GM12878 (cell line): ENCODE results near the gene AP2B1. TPM values are rescaled to one million over a fixed set of nuclear protein-coding genes. Genes with fewer than 3 reads are reported as not detected.

ENCODE experiments used
- ATAC-seq: fragments of 200-7000 bp; cut with Tn5 transposase; 3 replicates; pipeline ENCODE4 v1.9.1; 2020; ENCODE audit warnings: mild to moderate bottlenecking, moderate library complexity
- BruUV-seq: library from RNA; stranded (reverse); fragments of 400-500 nt; replicated peaks from 2 replicates; lab custom pipeline; 2021; lab: Mats Ljungman, UMichigan
- CTCF ChIA-PET: fragments of 300-600 bp; sonication (Branson Sonifier 250); formaldehyde crosslinking; extraction: SDS; loops from one replicate; lab custom pipeline; 2021; ENCODE audit warnings: inconsistent platforms; lab: Yijun Ruan, JAX
- POLR2A ChIA-PET: fragments of 350-600 bp; formaldehyde crosslinking; extraction: SDS; loops from one replicate; lab custom pipeline; 2021; ENCODE audit warnings: inconsistent platforms; lab: Charles Lee
- RAD21 ChIA-PET: fragments of 300-600 bp; sonication (Branson Sonifier 250); formaldehyde crosslinking; loops from one replicate; lab custom pipeline; 2023; ENCODE audit warnings: antibody characterized with exemption; ENCODE audit not compliant: unreplicated experiment; lab: Charles Lee
- SMC1A ChIA-PET: fragments of 300-600 bp; sonication (Branson Sonifier 250); formaldehyde crosslinking; loops from one replicate; lab custom pipeline; 2023; ENCODE audit not compliant: unreplicated experiment, uncharacterized antibody; lab: Charles Lee
- DNase-seq: peaks from one replicate; pipeline ENCODE4 v3.0.0-alpha.2; 2011; ENCODE audit warnings: low read depth, low spot score
- FAIRE-seq: peaks from 3 replicates; lab custom pipeline; 2011; peaks lifted over from hg19 to GRCh38; lab: Jason Lieb, UNC
- H2AFZ ChIP-seq: 2 replicates; pipeline ENCODE4 v1.6.0; 2011; ENCODE audit warnings: low read depth, low read length, control low read depth; ENCODE audit not compliant: control insufficient read depth
- H3K27ac ChIP-seq: 2 replicates; pipeline ENCODE4 v1.5.1; 2011; ENCODE audit warnings: control low read depth; ENCODE audit not compliant: control insufficient read depth, insufficient read depth
- H3K27me3 ChIP-seq, 2 experiments: replicated peaks in 1 of 2; 2 replicates each; pipeline versions ENCODE4 v1.6.0 to v1.6.1; 2011; ENCODE audit warnings: low read length in 1 of 2; ENCODE audit not compliant: control insufficient read depth in 2 of 2, insufficient read depth in 2 of 2
- H3K36me3 ChIP-seq, 2 experiments: 2 replicates each; pipeline ENCODE4 v1.5.1; 2011; ENCODE audit warnings: low read length in 1 of 2; ENCODE audit not compliant: control insufficient read depth in 2 of 2, insufficient read depth in 2 of 2
- H3K4me1 ChIP-seq: 2 replicates; pipeline ENCODE4 v1.6.1; 2011; ENCODE audit warnings: mild to moderate bottlenecking, low read length, moderate library complexity, mixed read lengths; ENCODE audit not compliant: control insufficient read depth, insufficient read depth
- H3K4me2 ChIP-seq: 2 replicates; pipeline ENCODE4 v1.6.0; 2011; ENCODE audit warnings: control low read depth; ENCODE audit not compliant: control insufficient read depth, insufficient read depth
- H3K4me3 ChIP-seq: fragments of 200-600 bp; sonication (generic); 2 replicates; pipeline ENCODE4 v1.5.1; 2016
- H3K79me2 ChIP-seq: 2 replicates; pipeline ENCODE4 v1.6.0; 2011; ENCODE audit warnings: low read length; ENCODE audit not compliant: control insufficient read depth, insufficient read depth
- H3K9ac ChIP-seq: 2 replicates; pipeline ENCODE4 v1.8.0; 2011; ENCODE audit warnings: low read length, control low read depth, mixed read lengths; ENCODE audit not compliant: control insufficient read depth, insufficient read depth
- H3K9me3 ChIP-seq: replicated peaks from 3 replicates; pipeline ENCODE4 v1.5.1; 2011; ENCODE audit warnings: mild to moderate bottlenecking, low read length; ENCODE audit not compliant: control insufficient read depth, insufficient read depth
- H4K20me1 ChIP-seq: 2 replicates; pipeline ENCODE4 v1.6.0; 2011; ENCODE audit not compliant: control insufficient read depth, insufficient read depth
- ASH2L ChIP-seq: fragments of 300-600, 200-600 bp; sonication (generic); IDR thresholded peaks from 2 replicates; pipeline ENCODE4 v1.6.1; 2017; ENCODE audit warnings: low read depth, mild to moderate bottlenecking, borderline replicate concordance
- HDGF ChIP-seq: fragments of 450-650 bp; IDR thresholded peaks from 2 replicates; pipeline ENCODE4 v1.6.1; 2016; ENCODE audit warnings: antibody characterized with exemption
- HSF1 ChIP-seq: fragments of 150-350 bp; IDR thresholded peaks from 2 replicates; pipeline ENCODE4 v1.6.1; 2014; ENCODE audit warnings: mild to moderate bottlenecking, low read depth, low read length
- IKZF2 ChIP-seq, 2 experiments: fragments of 450-650 bp; IDR thresholded peaks; 2 replicates each; pipeline ENCODE4 v1.6.1; 2017; ENCODE audit warnings: mild to moderate bottlenecking in 2 of 2, moderate library complexity in 2 of 2
- IRF5 ChIP-seq: fragments of 450-650 bp; IDR thresholded peaks from 2 replicates; pipeline ENCODE4 v1.6.1; 2017; ENCODE audit warnings: borderline replicate concordance
- JUNB ChIP-seq: IDR thresholded peaks from 2 replicates; pipeline ENCODE4 v1.6.1; 2016; ENCODE audit warnings: antibody characterized with exemption, mild to moderate bottlenecking
- MTA3 ChIP-seq: IDR thresholded peaks from 2 replicates; pipeline ENCODE4 v1.6.1; 2012; ENCODE audit warnings: low read length, inconsistent platforms, borderline replicate concordance
- WRNIP1 ChIP-seq: IDR thresholded peaks from 2 replicates; pipeline ENCODE4 v1.6.1; 2011; ENCODE audit warnings: low read depth, low read length, improper control_type of control experiment, borderline replicate concordance
- ZBTB4 ChIP-seq: fragments of 450-650 bp; formaldehyde crosslinking; IDR thresholded peaks from 2 replicates; pipeline ENCODE4 v1.4.0; 2022; ENCODE audit warnings: mild to moderate bottlenecking, moderate library complexity
- WGBS: methylation state at CpG from one replicate; pipeline ENCODE4 v1.1.6; 2016; ENCODE audit warnings: low lambda C conversion rate; ENCODE audit not compliant: insufficient replicate concordance, insufficient coverage; ENCODE audit errors: missing lambda C conversion rate; 5-methylcytosine and 5-hydroxymethylcytosine counted together
- in situ Hi-C: fragments of 300-500 bp; cut with MboI; formaldehyde crosslinking; loops from 9 replicates; pipeline ENCODE4 v1.14.3; 2018; ENCODE audit warnings: mixed read lengths
- intact Hi-C: fragments of 100-400 bp; cut with micrococcal nuclease; formaldehyde crosslinking; loops from one replicate; pipeline ENCODE4 v1.14.2; 2022; ENCODE audit not compliant: unreplicated experiment
- polyA plus RNA-seq, 11 experiments: library from polyadenylated mRNA; depleted of rRNA in 4 of 11; unstranded in 6 of 11; stranded (reverse) in 5 of 11; fragments of >200 nt; fragmentation: Nextera tagmentation in 4 of 11; fragmentation: Illumina TruSeq in 1 of 11; extraction: Ambion mirVana in 4 of 11; extraction: Trizol in 1 of 11; gene quantifications; 1 replicate in 1 of 11; 2 replicates in 10 of 11; pipeline versions ENCODE4 v1.2.1 to v1.2.3, GENCODE V29; 2011 to 2016; ENCODE audit warnings: inconsistent platforms in 2 of 11, missing spikeins in 2 of 11, low read depth in 1 of 11
- total RNA-seq, 4 experiments: library from RNA; depleted of rRNA in 3 of 4; stranded (reverse); fragments of >200 nt in 3 of 4; fragmentation: Illumina TruSeq in 1 of 4; extraction: Trizol in 1 of 4; gene quantifications; 2 replicates each; pipeline versions ENCODE4 v1.2.1 to v1.2.3, GENCODE V29; 2013 to 2021

Gene AP2B1
- total and polyA plus RNA-seq, 10 of the 15 experiments (the other 5 are each of a cell fraction or from before 2014, with no cell fraction given) = 18.6 to 112 (median 53.9) TPM

- SMC1A ChIA-PET = interaction anchor here (1.4 to 1.7 kb wide), 2 partner anchors 25 to 234 kb away, joined by 3 to 4 read pairs; no protein-coding TSS in a partner anchor
- Histone ChIP-seq H4K20me1 (no peaks in the 10 kb centered on the region), H3K27ac (no peak overlapping the region), H3K4me2 (no peak overlapping the region), H3K4me1 (peaks cover 3% of the 10 kb centered on the region), H3K9ac (no peak overlapping the region), H2AFZ (no peak overlapping the region), H3K9me3 (no peaks in the 10 kb centered on the region), H3K79me2 (peaks cover 4% of the 10 kb centered on the region), H3K27me3 (no peaks in the 10 kb centered on the region), H3K4me3 (no peak overlapping the region), H3K36me3 (no peaks in the 10 kb centered on the region)
- TF ChIP-seq IRF5 = no peak
- TF ChIP-seq JUNB = peak; percentile 34; the same call in 1 of the 2 replicates
- no TSS peak for BruUV-seq
- intact Hi-C loops (no loop called here), in situ Hi-C loops (no loop called here)
- POLR2A ChIA-PET = no interaction called here
- RAD21 ChIA-PET = no interaction called here
- 90% methylated on average over 1 of the region's 1 CpG for WGBS
- DNase-seq = no peak
- FAIRE-seq = no peak
- peak; percentile 15; the same call in 1 of the 3 replicates for ATAC-seq
- CTCF ChIA-PET = interaction anchor here (2.1 kb wide), 1 partner anchor 201 kb away, joined by 4 read pairs; no protein-coding TSS in a partner anchor
Observed at GRCh38 chr17:35546487-35546886, 40.6 kb upstream of the AP2B1 start.

GRCh38 chr17:35548208-35548810 lies 38.8 kb upstream of the AP2B1 start:
- CTCF ChIA-PET = interaction anchor here (0.9 to 2.1 kb wide), 4 partner anchors 11 to 199 kb away, joined by 3 to 6 read pairs (median 4); no protein-coding TSS in a partner anchor
- in situ Hi-C loops = no loop called here
- TF ChIP-seq ASH2L = no peak
- TF ChIP-seq HDGF = no peak
- no peak for TF ChIP-seq HSF1
- no peak for TF ChIP-seq WRNIP1
- no peak for TF ChIP-seq ZBTB4
- TF ChIP-seq MTA3 = no peak
- no peak for TF ChIP-seq IKZF2 (IDR thresholded peaks at IDR 0.05)

More at GRCh38 chr17:35548208-35548810, 38.8 kb upstream of the AP2B1 start:
- 87% methylated on average over 8 of the region's 8 CpGs for WGBS
- Histone ChIP-seq H3K4me1 (no peaks in the 10 kb centered on the region; the same call in 1 of the 2 replicates), H3K4me2 (no peak overlapping the region), H2AFZ (no peak overlapping the region), H3K9ac (no peak overlapping the region), H3K27me3 (no peaks in the 10 kb centered on the region), H4K20me1 (no peaks in the 10 kb centered on the region), H3K27ac (no peak overlapping the region), H3K36me3 (no peaks in the 10 kb centered on the region; a peak in 1 of 4 replicates), H3K79me2 (no peaks in the 10 kb centered on the region), H3K9me3 (no peaks in the 10 kb centered on the region), H3K4me3 (no peak overlapping the region)
- no peak for FAIRE-seq
- RAD21 ChIA-PET = no interaction called here
- no peak for ATAC-seq
- SMC1A ChIA-PET = interaction anchor here (1.0 kb wide), 1 partner anchor 281 kb away, joined by 3 read pairs; no protein-coding TSS in a partner anchor
- POLR2A ChIA-PET = no interaction called here
- intact Hi-C loops = no loop called here
- no TSS peak for BruUV-seq
- DNase-seq = no peak
